Progenitor cell of endocrine pancreas (in vitro differentiated cells): Measurements from ENCODE around the gene PIP5K1B. TPM values are rescaled to one million over a fixed set of nuclear protein-coding genes. Genes with fewer than 3 reads are reported as not detected.

Experiments used
- DNase-seq: peaks from one replicate; pipeline ENCODE4 v3.0.0; 2021; ENCODE audit warnings: low spot score; ENCODE audit not compliant: unreplicated experiment
- H3K27ac Mint-ChIP-seq: 2 replicates; pipeline ENCODE4 v1.8.0; 2021; ENCODE audit warnings: mild to moderate bottlenecking, moderate library complexity, mixed read lengths
- H3K27me3 Mint-ChIP-seq: 2 replicates; pipeline ENCODE4 v1.8.0; 2021; ENCODE audit warnings: mixed read lengths
- H3K36me3 Mint-ChIP-seq: 2 replicates; pipeline ENCODE4 v1.8.0; 2022; ENCODE audit warnings: mixed read lengths; ENCODE audit not compliant: insufficient read depth
- H3K4me1 Mint-ChIP-seq: 2 replicates; pipeline ENCODE4 v1.8.0; 2021; ENCODE audit warnings: low read depth, mixed read lengths
- H3K4me3 Mint-ChIP-seq: 2 replicates; pipeline ENCODE4 v1.8.0; 2021; ENCODE audit warnings: low read depth, mild to moderate bottlenecking, moderate library complexity, mixed read lengths
- H3K9me3 Mint-ChIP-seq: 2 replicates; pipeline ENCODE4 v1.8.0; 2021; ENCODE audit warnings: low read depth, mixed read lengths
- total RNA-seq: library from RNA; stranded (reverse); gene quantifications from 2 replicates; pipeline ENCODE4 v1.2.1, GENCODE V29; 2021
- TF ChIP-seq, protein P1 (sequence below): fragments of 200-600 bp; sonication (generic); IDR thresholded peaks from one replicate; pipeline ENCODE4 v1.5.0; 2021; ENCODE audit warnings: antibody characterized with exemption, mild to moderate bottlenecking; ENCODE audit not compliant: unreplicated experiment

PIP5K1B gene
- total RNA-seq, 1 donor from 2014 or later, result 1.5 TPM

GRCh38 chr9:68742333-68742730 lies 37.3 kb downstream of the PIP5K1B start:
- peaks cover 9% of the 10 kb centered on the region for H3K4me1 Mint-ChIP-seq
- no peak overlapping the region for H3K27ac Mint-ChIP-seq
- H3K4me3 Mint-ChIP-seq, result no peak overlapping the region
- H3K27me3 Mint-ChIP-seq, result no peaks in the 10 kb centered on the region
- no peaks in the 10 kb centered on the region for H3K36me3 Mint-ChIP-seq
- H3K9me3 Mint-ChIP-seq, result no peaks in the 10 kb centered on the region
- TF ChIP-seq, protein P1, sequence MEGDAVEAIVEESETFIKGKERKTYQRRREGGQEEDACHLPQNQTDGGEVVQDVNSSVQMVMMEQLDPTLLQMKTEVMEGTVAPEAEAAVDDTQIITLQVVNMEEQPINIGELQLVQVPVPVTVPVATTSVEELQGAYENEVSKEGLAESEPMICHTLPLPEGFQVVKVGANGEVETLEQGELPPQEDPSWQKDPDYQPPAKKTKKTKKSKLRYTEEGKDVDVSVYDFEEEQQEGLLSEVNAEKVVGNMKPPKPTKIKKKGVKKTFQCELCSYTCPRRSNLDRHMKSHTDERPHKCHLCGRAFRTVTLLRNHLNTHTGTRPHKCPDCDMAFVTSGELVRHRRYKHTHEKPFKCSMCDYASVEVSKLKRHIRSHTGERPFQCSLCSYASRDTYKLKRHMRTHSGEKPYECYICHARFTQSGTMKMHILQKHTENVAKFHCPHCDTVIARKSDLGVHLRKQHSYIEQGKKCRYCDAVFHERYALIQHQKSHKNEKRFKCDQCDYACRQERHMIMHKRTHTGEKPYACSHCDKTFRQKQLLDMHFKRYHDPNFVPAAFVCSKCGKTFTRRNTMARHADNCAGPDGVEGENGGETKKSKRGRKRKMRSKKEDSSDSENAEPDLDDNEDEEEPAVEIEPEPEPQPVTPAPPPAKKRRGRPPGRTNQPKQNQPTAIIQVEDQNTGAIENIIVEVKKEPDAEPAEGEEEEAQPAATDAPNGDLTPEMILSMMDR, result no peak
- DNase-seq, result no peak

DNA sequence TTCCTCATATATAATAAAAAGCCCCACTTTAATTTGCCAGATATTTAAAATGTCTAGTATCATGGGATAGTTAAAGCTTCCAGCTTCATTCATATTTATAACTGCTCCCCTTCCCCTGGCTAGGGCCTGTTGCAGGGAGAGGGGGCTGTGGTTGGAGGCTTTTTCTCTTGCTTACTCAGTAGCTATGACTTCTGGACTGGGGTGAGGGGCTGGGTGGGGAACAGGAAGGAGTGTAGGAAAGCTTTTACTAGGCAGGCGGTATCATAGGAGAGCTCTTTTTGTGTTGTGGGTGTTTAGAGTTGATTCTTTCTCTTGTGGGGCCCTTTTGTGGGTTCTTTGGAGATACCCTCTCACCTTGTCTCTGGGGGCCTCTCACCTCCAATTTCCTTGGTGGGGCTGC lies 39.4 kb downstream of the PIP5K1B start:
- Mint-ChIP-seq H3K9me3 (no peaks in the 10 kb centered on the region), H3K36me3 (no peaks in the 10 kb centered on the region), H3K4me1 (peaks cover 9% of the 10 kb centered on the region), H3K4me3 (no peak overlapping the region), H3K27me3 (no peaks in the 10 kb centered on the region), H3K27ac (no peak overlapping the region)
- no peak for DNase-seq
- TF ChIP-seq, protein P1, result no peak

DNA sequence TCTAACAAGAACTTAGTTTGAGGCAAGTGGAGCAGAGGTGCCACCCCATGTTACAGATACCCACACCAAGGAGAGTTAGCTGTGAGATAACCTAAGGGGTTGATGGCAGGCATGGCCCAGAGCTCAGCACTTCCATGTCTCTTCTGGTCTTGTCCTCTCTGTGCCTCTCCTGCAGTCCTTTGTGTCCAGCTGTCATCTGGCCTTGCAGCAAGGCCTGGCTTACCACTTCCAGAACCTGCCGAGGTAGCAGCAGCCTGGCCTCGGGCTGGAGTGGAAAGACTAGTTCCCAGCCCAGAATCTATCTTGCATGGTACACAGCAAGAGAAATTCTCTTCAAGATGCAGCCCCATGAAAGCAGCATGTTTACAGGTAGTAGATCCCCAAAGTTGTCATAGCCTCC lies 41.5 kb downstream of the PIP5K1B start:
- no peaks in the 10 kb centered on the region for H3K36me3 Mint-ChIP-seq
- H3K4me3 Mint-ChIP-seq, result no peak overlapping the region
- H3K27ac Mint-ChIP-seq, result no peak overlapping the region
- no peaks in the 10 kb centered on the region for H3K4me1 Mint-ChIP-seq
- H3K9me3 Mint-ChIP-seq, result no peaks in the 10 kb centered on the region
- no peaks in the 10 kb centered on the region for H3K27me3 Mint-ChIP-seq
- TF ChIP-seq, protein P1, result no peak
- DNase-seq, result no peak

- no peak for DNase-seq
- no peak overlapping the region for H3K4me3 Mint-ChIP-seq
- H3K36me3 Mint-ChIP-seq, result no peaks in the 10 kb centered on the region
- TF ChIP-seq, protein P1, result no peak
- no peaks in the 10 kb centered on the region for H3K9me3 Mint-ChIP-seq
- no peaks in the 10 kb centered on the region for H3K27me3 Mint-ChIP-seq
- H3K27ac Mint-ChIP-seq, result no peak overlapping the region
- no peaks in the 10 kb centered on the region for H3K4me1 Mint-ChIP-seq
Measured at GRCh38 chr9:68747043-68747533, 42.0 kb downstream of the PIP5K1B start.

DNA sequence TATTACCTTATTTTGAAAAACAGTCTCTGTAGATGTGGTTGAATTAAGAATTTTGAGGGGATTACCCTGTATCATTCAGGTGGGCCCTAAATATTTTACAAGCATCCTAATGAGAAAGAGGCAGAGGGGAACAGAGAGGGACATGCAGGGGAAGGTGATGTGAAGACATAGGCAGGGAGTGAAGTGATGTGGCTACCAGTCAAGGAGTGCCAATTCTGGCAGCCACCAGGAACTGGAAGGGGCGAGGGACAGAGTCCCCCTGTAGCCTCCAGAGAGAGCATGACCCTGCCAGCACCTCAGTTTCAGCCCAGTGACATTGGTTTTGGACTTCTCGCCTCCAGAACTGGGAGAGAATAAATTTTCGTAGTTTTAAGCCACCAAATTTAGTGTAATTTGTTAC lies 44.1 kb downstream of the PIP5K1B start:
- Mint-ChIP-seq H3K27ac (no peak overlapping the region), H3K4me1 (no peaks in the 10 kb centered on the region), H3K4me3 (no peak overlapping the region), H3K27me3 (no peaks in the 10 kb centered on the region), H3K36me3 (no peaks in the 10 kb centered on the region), H3K9me3 (no peaks in the 10 kb centered on the region)
- DNase-seq, result no peak
- TF ChIP-seq, protein P1, result no peak
